PC-3 (cell line): Measurements from ENCODE around the gene ARL6IP6. TPM values are rescaled to one million over a fixed set of nuclear protein-coding genes. Genes with fewer than 3 reads are reported as not detected.

ENCODE experiments used
- ATAC-seq: fragments of 200-7000 bp; cut with Tn5 transposase; 2 replicates; pipeline ENCODE4 v1.9.1; 2020; ENCODE audit warnings: mild to moderate bottlenecking, moderate library complexity
- BruUV-seq: library from RNA; stranded (reverse); fragments of 400-500 nt; replicated peaks from 2 replicates; lab custom pipeline; 2021; lab: Mats Ljungman, UMichigan
- CTCF ChIA-PET: fragments of 300-600 bp; sonication (Branson Sonifier 250); formaldehyde crosslinking; loops from one replicate; lab custom pipeline; 2022; ENCODE audit warnings: antibody characterized with exemption; lab: Charles Lee
- POLR2A ChIA-PET: fragments of 300-600 bp; sonication (Branson Sonifier 250); formaldehyde crosslinking; loops from one replicate; lab custom pipeline; 2022; ENCODE audit warnings: antibody characterized with exemption; ENCODE audit not compliant: unreplicated experiment; lab: Charles Lee
- DNase-seq: peaks from one replicate; pipeline ENCODE4 v3.0.0-alpha.2; 2015
- H2AFZ ChIP-seq: fragments of 300-600 bp; sonication (generic); 2 replicates; pipeline ENCODE4 v1.6.0; 2016; ENCODE audit warnings: antibody characterized with exemption, low read length
- H3F3A ChIP-seq: fragments of 300-600 bp; sonication (generic); one replicate; pipeline ENCODE4 v1.6.0; 2017; ENCODE audit warnings: antibody characterized with exemption, low read length, control low read depth, mild to moderate bottlenecking; ENCODE audit not compliant: unreplicated experiment
- H3K27ac ChIP-seq: fragments of 300-600 bp; sonication (generic); 2 replicates; pipeline ENCODE4 v1.5.1; 2016; ENCODE audit warnings: mild to moderate bottlenecking, low read length
- H3K27me3 ChIP-seq: fragments of 300-600 bp; sonication (generic); 2 replicates; pipeline ENCODE4 v1.6.1; 2016; ENCODE audit warnings: low read length, mixed read lengths
- H3K36me3 ChIP-seq: fragments of 300-600 bp; sonication (generic); 2 replicates; pipeline ENCODE4 v1.6.1; 2016; ENCODE audit warnings: low read depth, mixed run types, low read length, mixed read lengths
- H3K4me1 ChIP-seq: fragments of 300-600 bp; sonication (generic); 2 replicates; pipeline ENCODE4 v1.5.1; 2016; ENCODE audit warnings: low read length; ENCODE audit not compliant: insufficient read depth
- H3K4me2 ChIP-seq: fragments of 300-600 bp; sonication (generic); 2 replicates; pipeline ENCODE4 v1.6.0; 2016; ENCODE audit warnings: low read length
- H3K4me3 ChIP-seq: fragments of 300-600 bp; sonication (generic); 2 replicates; pipeline ENCODE4 v1.5.1; 2016; ENCODE audit warnings: mild to moderate bottlenecking, low read length, mixed read lengths
- H3K79me2 ChIP-seq: fragments of 300-600 bp; sonication (generic); 2 replicates; pipeline ENCODE4 v1.6.1; 2017; ENCODE audit warnings: low read length, mixed read lengths
- H3K9ac ChIP-seq: fragments of 300-600 bp; sonication (generic); 2 replicates; pipeline ENCODE4 v1.6.0; 2016; ENCODE audit warnings: mild to moderate bottlenecking, low read length
- H3K9me2 ChIP-seq: fragments of 300-600 bp; sonication (generic); replicated peaks from 2 replicates; pipeline ENCODE4 v1.6.1; 2016; ENCODE audit warnings: mixed run types, low read length, mixed read lengths
- H3K9me3 ChIP-seq: fragments of 300-600 bp; sonication (generic); 2 replicates; pipeline ENCODE4 v1.6.1; 2016; ENCODE audit warnings: low read length, mixed read lengths
- H4K20me1 ChIP-seq: fragments of 300-600 bp; sonication (generic); 2 replicates; pipeline ENCODE4 v1.6.1; 2016; ENCODE audit warnings: low read length, mixed read lengths
- CTCF ChIP-seq: fragments of 300-600 bp; sonication (generic); conservative IDR thresholded peaks from 2 replicates; pipeline ENCODE4 v1.5.1; 2017; ENCODE audit warnings: antibody characterized with exemption, low read depth, mild to moderate bottlenecking, low read length
- EZH2 ChIP-seq: fragments of 300-600 bp; sonication (generic); IDR thresholded peaks from one replicate; pipeline ENCODE4 v1.6.1; 2017; ENCODE audit warnings: antibody characterized with exemption, mild to moderate bottlenecking, low read length; ENCODE audit not compliant: unreplicated experiment
- EZH2phosphoT487 ChIP-seq: fragments of 300-600 bp; sonication (generic); IDR thresholded peaks from 2 replicates; pipeline ENCODE4 v1.6.1; 2018; ENCODE audit warnings: mild to moderate bottlenecking, antibody characterized with exemption, low read length, borderline replicate concordance
- intact Hi-C: fragments of 100-400 bp; cut with micrococcal nuclease; formaldehyde crosslinking; loops from 2 replicates; pipeline ENCODE4 v1.9.0; 2023
- total RNA-seq: library from RNA; depleted of rRNA; stranded (reverse); fragments of >200 nt; gene quantifications from 2 replicates; pipeline ENCODE4 v1.2.3, GENCODE V29; 2014

ARL6IP6 gene
- total RNA-seq, 1 experiment from 2014 or later, result 19.0 TPM

- ChIA-PET POLR2A (interaction anchor here (0.7 kb wide), 1 partner anchor 23 kb away, joined by 18 read pairs; the partner anchor contains the start of gene PRPF40A), CTCF (no interaction called here)
- Histone ChIP-seq H4K20me1 (peaks cover 32% of the 10 kb centered on the region), H3K27ac (no peak overlapping the region), H3K4me3 (no peak overlapping the region), H3K4me1 (no peaks in the 10 kb centered on the region), H3K9ac (no peak overlapping the region), H3K4me2 (no peak overlapping the region), H3K9me3 (no peaks in the 10 kb centered on the region), H3K79me2 (peaks cover 51% of the 10 kb centered on the region), H2AFZ (no peak overlapping the region), H3K9me2 (no peaks in the 10 kb centered on the region), H3F3A (no peaks in the 10 kb centered on the region), H3K27me3 (no peaks in the 10 kb centered on the region), H3K36me3 (peaks cover 20% of the 10 kb centered on the region)
- intact Hi-C loops, result no loop called here
- no TSS peak for BruUV-seq
- DNase-seq (no peak), ATAC-seq (no peak)
- no peak for TF ChIP-seq CTCF
These were observed 24.2 kb upstream of the ARL6IP6 start for GRCh38 chr2:152694161-152694661.

GRCh38 chr2:152695763-152696162 lies 22.7 kb upstream of the ARL6IP6 start:
- intact Hi-C loops, result no loop called here
- peaks cover 66% of the 10 kb centered on the region for H3K79me2 ChIP-seq
- ATAC-seq (no peak), DNase-seq (no peak)
- no peak overlapping the region for H3K27ac ChIP-seq
- H3K36me3 ChIP-seq, result peaks cover 20% of the 10 kb centered on the region
- H3K27me3 ChIP-seq, result no peaks in the 10 kb centered on the region
- no peak overlapping the region for H3K9ac ChIP-seq
- no peaks in the 10 kb centered on the region for H3K9me3 ChIP-seq
- H3K4me2 ChIP-seq, result no peak overlapping the region
- TF ChIP-seq EZH2 (no peak), CTCF (no peak)
- ChIA-PET POLR2A (no interaction called here), CTCF (no interaction called here)
- H2AFZ ChIP-seq, result no peak overlapping the region
- no TSS peak for BruUV-seq
- H3K4me3 ChIP-seq, result no peak overlapping the region
- peaks cover 41% of the 10 kb centered on the region for H4K20me1 ChIP-seq
- no peaks in the 10 kb centered on the region for H3K4me1 ChIP-seq
- no peaks in the 10 kb centered on the region for H3K9me2 ChIP-seq
- no peaks in the 10 kb centered on the region for H3F3A ChIP-seq

- Histone ChIP-seq H3K4me1 (no peaks in the 10 kb centered on the region), H3K79me2 (peaks cover 73% of the 10 kb centered on the region), H3K27ac (no peak overlapping the region), H3K27me3 (no peaks in the 10 kb centered on the region), H3K4me3 (no peak overlapping the region), H2AFZ (no peak overlapping the region), H3K36me3 (peaks cover 20% of the 10 kb centered on the region), H3K9me2 (no peaks in the 10 kb centered on the region), H4K20me1 (peaks cover 41% of the 10 kb centered on the region), H3K9me3 (no peaks in the 10 kb centered on the region), H3K9ac (no peak overlapping the region), H3K4me2 (no peak overlapping the region), H3F3A (no peaks in the 10 kb centered on the region)
- intact Hi-C loops, result no loop called here
- DNase-seq (no peak), ATAC-seq (no peak)
- no TSS peak for BruUV-seq
- TF ChIP-seq EZH2 (no peak), EZH2phosphoT487 (no peak), CTCF (no peak)
- ChIA-PET CTCF (no interaction called here), POLR2A (no interaction called here)
These were observed 21.9 kb upstream of the ARL6IP6 start for GRCh38 chr2:152696476-152696875.
